ENCODE results near the gene ZNF615.
"Not testable (repeated sequence)": the region's sequence is repeated elsewhere in the genome, so short reads cannot be mapped to it uniquely, and the experiment has no call there.

The ZNF615 gene

DNA sequence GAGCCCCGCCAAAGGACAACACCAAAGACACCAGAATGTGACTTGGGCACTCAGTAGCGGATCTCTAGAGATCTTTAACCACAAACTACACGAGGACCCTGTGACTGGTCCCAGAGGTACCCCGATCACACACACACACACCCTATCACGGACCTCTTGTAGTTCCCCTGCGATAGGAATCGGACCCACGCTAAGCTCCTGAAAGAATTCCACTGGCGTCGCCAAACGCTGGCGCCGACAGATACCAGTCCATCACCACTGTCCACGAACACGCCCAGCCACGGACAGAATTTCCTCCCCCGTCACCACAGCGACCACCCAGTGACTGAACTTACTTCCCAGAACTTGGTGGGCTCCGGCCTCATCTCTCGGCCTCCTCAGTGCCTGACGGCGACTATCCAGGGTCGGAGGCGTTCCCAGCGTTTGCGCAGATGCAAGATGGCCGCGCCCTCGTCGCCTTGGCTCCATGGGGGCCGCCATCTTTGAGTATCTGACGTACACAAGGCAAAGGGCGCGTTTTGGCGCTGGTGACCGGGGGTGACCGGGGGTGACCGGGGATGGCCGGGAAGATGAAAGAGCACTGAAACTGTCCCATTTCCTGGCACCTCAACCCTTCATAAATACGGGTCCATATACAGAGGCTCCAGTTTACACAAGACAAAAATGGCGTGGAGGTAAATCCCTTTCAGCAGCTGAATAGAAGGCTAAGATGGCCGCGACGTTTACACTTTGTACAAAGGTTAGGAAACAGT is at the start of gene ZNF615:
TSS of gene ZNF615 (minus strand) at position 406 of the 752 bp plus-strand sequence. CDS start 4,500 bp downstream, outside the sequence.
- DNase-seq (ENCODE audit: low read depth in 2 of 2) = peak; percentile 78 to 81

GRCh38 chr19:52056480-52056879 is 48.5 kb upstream of the ZNF615 start:
- not testable (repeated sequence) for DNase-seq (ENCODE audit: low read depth in 2 of 2)

- not testable (repeated sequence) for DNase-seq (ENCODE audit: low read depth in 2 of 2)
Measured at GRCh38 chr19:52051736-52052135, 43.7 kb upstream of the ZNF615 start.

- peak; percentile 61 to 68 for DNase-seq (ENCODE audit: low read depth in 2 of 2)
Measured at GRCh38 chr19:52048555-52049501, 40.8 kb upstream of the ZNF615 start, which contains the start of gene ZNF432. Gene ZNF432, minus strand, starts transcription at chr19:52048838. Its CDS starts 1,970 bp downstream, at chr19:52046868.

- no peak for DNase-seq (ENCODE audit: low read depth in 2 of 2)
Measured at GRCh38 chr19:52039169-52039568, 31.2 kb upstream of the ZNF615 start.

DNA sequence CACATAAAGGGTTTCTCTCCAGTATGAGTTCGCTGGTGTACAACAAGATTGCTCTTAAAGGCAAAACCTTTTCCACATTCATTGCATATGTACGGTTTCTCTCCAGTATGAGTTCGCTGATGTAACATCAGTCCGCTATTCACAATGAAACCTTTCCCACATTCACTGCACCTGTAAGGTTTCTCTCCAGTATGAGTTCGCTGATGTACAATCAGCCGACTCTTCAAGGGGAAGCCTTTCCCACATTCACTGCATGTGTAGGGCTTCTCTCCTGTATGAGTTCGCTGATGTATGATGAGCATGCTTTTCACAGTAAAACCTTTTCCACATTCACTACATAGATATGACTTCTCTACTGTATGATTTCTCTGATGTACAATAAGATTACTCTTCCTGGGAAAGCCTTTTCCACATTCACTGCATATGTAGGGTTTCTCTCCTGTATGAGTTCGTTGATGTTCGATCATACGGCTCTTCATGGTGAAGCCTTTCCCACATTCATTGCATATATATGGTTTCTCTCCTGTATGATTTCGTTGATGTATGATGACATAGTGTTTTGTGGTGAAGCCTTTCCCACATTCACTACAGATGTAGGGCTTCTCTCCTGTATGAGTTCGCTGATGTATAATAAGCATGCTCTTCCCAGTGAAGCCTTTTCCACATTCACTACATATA is 26.2 kb upstream of the ZNF615 start:
- no peak for DNase-seq (ENCODE audit: low read depth in 2 of 2)

GRCh38 chr19:52028780-52029123 is 20.7 kb upstream of the ZNF615 start:
- DNase-seq (ENCODE audit: low read depth in 2 of 2) = no peak

- peak; percentile 69 to 71 for DNase-seq (ENCODE audit: low read depth in 2 of 2)
Measured at GRCh38 chr19:52028027-52028779, 20.2 kb upstream of the ZNF615 start, which contains the start of gene ZNF614. Gene ZNF614, minus strand, starts transcription at chr19:52028379. Its CDS starts 2,634 bp downstream, at chr19:52025745.

DNA sequence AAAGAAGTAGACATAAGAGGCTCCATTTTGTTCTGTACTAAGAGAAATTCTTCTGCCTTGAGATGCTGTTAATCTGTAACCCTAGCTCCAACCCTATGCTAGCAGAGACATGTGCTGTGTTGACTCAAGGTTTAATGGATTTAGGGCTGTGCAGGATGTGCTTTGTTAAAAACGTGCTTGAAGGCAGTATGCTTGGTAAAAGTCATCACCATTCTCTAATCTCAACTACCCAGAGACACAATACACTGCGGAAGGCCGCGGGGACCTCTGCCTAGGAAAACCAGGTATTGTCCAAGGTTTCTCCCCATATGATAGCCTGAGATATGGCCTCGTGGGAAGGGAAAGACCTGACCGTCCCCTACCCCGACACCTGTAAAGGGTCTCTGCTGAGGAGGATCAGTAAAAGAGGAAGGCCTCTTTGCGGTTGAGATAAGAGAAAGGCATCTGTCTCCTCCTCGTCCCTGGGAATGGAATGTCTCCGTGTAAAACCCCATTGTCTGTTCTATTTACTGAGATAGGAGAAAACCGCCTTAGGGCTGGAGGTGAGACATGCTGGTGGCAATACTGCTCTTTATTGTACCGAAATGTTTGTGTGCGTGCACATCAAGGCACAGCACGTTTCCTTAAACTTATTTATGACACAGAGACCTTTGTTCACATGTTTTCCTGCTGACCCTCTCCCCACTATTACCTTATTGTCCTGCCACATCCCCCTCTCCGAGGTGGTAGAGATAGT is 18.4 kb upstream of the ZNF615 start:
- DNase-seq (ENCODE audit: low read depth in 2 of 2) = not testable (repeated sequence)

DNA sequence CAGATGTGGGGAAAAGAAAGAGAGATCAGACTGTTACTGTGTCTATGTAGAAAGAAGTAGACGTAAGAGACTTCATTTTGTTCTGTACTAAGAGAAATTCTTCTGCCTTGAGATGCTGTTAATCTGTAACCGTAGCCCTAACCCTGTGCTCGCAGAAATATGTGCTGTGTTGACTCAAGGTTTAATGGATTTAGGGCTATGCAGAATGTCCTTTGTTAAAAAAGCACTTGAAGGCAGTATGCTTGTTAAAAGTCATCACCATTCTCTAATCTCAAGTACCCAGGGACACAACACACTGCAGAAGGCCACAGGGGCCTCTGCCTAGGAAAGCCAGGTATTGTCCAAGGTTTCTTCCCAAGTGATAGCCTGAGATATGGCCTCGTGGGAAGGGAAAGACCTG is 16.5 kb upstream of the ZNF615 start:
- DNase-seq (ENCODE audit: low read depth in 2 of 2) = not testable (repeated sequence)

- DNase-seq (ENCODE audit: low read depth in 2 of 2) = no peak
Measured at GRCh38 chr19:52022193-52022592, 14.2 kb upstream of the ZNF615 start.

- no peak for DNase-seq (ENCODE audit: low read depth in 2 of 2)
Measured at GRCh38 chr19:52020506-52020905, 12.5 kb upstream of the ZNF615 start.

DNA sequence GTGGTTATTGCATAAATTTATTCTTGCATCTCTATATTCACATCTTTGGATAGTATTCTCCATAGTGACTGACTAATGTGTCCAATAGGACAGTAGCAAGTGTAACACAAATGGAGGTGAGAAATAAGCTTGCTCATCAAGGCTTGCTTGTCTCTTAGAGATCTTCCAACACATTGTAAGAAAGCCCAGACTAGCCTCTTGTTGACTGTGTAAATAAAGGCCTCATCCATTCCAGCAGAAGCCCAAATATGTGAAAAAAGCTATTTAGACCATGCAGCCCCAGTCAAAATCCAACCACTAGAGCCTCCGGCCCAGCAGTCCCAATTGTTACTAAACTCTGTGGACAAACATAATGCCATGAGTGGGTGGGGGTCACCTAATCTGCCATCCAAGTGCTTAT is 2.7 kb upstream of the ZNF615 start:
- no peak for DNase-seq (ENCODE audit: low read depth in 2 of 2)

DNA sequence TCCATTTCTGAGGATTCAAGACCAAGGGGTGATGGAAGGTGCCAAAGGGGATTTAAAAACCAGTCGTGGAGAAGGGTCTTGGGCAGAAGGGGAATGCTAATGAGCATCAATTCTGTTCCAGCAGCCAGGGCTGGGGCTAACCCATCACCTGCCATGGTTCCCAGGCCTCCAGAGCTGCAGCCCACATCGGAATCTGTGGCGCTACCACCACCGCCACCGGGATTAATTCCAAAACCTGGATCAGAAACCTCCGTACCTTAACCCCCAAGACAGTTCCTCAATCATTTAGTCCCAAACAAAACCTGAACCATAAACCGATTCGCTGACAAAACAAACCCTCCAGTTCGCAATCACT is 583 bp downstream of the ZNF615 start:
- DNase-seq (ENCODE audit: low read depth in 2 of 2) = no peak

DNA sequence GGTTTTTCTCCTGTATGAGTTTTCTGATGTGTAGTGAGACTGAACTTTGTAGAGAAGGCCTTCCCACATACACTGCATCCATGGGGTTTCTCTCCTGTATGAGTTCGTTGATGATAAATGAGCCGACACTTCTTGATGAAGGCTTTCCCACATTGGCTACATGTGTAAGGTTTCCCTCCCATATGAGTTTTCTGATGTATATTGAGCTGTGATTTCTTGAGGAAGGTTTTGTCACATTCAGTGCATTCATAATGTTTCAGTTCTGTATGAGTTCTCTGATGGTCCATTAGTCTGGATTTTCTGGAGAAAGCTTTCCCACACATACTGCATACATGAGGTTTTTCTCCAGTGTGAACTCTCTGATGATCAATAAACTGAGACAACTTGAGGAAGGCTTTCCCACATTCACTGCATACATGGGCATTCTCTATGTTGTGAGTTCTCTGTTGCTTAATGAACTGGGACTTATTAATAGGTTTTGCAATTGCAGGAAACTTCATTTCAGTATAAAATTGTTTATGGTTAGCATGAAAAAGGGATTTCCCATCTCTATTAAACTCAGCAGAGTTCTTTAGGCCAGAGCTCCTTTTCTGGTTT is 13.9 kb downstream of the ZNF615 start:
- no peak for DNase-seq (ENCODE audit: low read depth in 2 of 2)

DNA sequence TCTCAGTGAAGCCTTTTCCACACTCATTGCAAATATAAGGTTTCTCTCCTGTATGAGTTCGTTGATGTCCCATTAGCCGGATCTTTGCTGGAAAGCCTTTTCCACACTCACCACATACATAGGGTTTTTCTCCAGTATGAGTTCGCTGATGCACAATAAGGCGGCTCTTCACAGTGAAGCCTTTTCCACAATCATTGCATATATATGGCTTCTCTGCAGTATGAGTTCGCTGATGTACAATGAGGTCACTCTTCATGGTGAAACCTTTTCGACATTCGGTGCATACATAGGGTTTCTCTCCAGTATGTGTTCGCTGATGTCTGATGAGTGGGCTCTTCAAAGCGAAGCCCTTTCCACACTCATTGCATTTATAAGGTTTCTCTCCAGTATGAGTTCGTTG is 14.6 kb downstream of the ZNF615 start:
- no peak for DNase-seq (ENCODE audit: low read depth in 2 of 2)

GRCh38 chr19:51986309-51987291 is 21.4 kb downstream of the ZNF615 start, which contains the start of gene ZNF350:
Gene ZNF350, minus strand, starts transcription at chr19:51986840. Its CDS starts 12,480 bp downstream, at chr19:51974360.
- DNase-seq (ENCODE audit: low read depth in 2 of 2) = peak; percentile 70 to 77

DNA sequence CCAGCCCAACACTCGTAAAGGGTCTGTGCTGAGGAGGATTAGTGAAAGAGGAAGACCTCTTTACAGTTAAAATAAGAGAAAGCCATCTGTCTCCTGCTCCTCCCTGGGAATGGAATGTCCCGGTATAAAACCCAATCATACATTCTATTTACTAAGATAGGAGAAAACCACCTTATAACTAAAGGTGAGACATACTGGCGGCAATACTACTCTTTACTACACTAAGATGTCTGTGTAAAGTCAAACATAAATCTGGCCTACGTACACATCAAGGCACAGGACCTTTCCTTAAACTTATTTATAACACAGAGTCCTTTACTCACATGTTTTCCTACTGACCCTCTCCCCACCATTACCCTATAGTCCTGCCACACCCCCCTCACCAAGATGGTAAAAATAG is 24.6 kb downstream of the ZNF615 start:
- DNase-seq (ENCODE audit: low read depth in 2 of 2) = no peak

DNA sequence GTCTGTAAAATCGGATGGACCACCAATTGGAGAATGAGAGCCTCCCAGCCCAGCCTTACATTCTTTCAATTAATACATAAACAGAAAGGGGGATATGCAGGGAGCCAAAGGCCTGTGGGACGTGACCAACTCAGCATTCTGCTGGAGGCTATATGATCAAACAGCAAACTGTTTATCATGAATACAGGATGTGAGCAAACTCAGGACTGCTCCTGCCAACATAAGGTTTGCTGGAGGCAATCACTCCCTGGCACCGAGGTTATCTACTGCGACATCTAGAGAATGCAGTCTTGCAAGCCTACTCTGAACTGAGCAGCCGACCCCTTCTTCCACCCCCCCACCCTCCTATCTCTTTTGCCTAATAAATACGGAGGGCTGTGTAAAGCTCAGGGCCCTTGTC is 27.1 kb downstream of the ZNF615 start:
- not testable (repeated sequence) for DNase-seq (ENCODE audit: low read depth in 2 of 2)

All from stimulated activated CD8-positive, alpha-beta memory T cell treated with anti-CD3 and anti-CD28 coated beads, Interleukin-2, amount 100 ng/mL, for 1 hour (primary cell).